ENCODE data around the gene MACROD2.

DNA sequence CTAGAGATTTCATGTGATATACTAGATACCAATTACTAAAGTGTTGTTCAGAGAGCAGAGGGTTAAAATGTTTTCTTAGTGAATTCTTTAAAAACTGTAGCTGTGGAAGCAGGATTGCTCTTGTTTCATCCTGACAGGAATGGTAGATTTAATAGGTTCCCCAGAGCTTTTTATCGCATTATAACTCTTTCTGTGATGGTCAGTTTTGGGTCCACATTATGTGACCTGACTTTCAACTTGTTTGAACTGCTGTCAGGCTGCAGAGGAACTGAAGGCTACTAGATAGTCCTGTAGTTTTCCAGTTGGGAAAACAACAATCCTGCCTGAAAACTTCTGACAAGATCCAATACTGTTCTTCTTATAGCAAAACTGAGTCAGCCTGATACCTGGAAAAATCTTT is 671.4 kb downstream of the MACROD2 start:
- TF ChIP-seq, protein P1, sequence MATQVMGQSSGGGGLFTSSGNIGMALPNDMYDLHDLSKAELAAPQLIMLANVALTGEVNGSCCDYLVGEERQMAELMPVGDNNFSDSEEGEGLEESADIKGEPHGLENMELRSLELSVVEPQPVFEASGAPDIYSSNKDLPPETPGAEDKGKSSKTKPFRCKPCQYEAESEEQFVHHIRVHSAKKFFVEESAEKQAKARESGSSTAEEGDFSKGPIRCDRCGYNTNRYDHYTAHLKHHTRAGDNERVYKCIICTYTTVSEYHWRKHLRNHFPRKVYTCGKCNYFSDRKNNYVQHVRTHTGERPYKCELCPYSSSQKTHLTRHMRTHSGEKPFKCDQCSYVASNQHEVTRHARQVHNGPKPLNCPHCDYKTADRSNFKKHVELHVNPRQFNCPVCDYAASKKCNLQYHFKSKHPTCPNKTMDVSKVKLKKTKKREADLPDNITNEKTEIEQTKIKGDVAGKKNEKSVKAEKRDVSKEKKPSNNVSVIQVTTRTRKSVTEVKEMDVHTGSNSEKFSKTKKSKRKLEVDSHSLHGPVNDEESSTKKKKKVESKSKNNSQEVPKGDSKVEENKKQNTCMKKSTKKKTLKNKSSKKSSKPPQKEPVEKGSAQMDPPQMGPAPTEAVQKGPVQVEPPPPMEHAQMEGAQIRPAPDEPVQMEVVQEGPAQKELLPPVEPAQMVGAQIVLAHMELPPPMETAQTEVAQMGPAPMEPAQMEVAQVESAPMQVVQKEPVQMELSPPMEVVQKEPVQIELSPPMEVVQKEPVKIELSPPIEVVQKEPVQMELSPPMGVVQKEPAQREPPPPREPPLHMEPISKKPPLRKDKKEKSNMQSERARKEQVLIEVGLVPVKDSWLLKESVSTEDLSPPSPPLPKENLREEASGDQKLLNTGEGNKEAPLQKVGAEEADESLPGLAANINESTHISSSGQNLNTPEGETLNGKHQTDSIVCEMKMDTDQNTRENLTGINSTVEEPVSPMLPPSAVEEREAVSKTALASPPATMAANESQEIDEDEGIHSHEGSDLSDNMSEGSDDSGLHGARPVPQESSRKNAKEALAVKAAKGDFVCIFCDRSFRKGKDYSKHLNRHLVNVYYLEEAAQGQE (IDR thresholded peaks at IDR 0.05; ENCODE audit: unreplicated experiment), result no peak
- TF ChIP-seq, protein P2, sequence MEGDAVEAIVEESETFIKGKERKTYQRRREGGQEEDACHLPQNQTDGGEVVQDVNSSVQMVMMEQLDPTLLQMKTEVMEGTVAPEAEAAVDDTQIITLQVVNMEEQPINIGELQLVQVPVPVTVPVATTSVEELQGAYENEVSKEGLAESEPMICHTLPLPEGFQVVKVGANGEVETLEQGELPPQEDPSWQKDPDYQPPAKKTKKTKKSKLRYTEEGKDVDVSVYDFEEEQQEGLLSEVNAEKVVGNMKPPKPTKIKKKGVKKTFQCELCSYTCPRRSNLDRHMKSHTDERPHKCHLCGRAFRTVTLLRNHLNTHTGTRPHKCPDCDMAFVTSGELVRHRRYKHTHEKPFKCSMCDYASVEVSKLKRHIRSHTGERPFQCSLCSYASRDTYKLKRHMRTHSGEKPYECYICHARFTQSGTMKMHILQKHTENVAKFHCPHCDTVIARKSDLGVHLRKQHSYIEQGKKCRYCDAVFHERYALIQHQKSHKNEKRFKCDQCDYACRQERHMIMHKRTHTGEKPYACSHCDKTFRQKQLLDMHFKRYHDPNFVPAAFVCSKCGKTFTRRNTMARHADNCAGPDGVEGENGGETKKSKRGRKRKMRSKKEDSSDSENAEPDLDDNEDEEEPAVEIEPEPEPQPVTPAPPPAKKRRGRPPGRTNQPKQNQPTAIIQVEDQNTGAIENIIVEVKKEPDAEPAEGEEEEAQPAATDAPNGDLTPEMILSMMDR (conservative IDR thresholded peaks at IDR 0.05; ENCODE audit: low read depth in 2 of 2), result no peak
- TF ChIP-seq EZH2 (IDR thresholded peaks at IDR 0.05; ENCODE audit: low read depth, unreplicated experiment) (no peak), EZH2phosphoT487 (IDR thresholded peaks at IDR 0.05; ENCODE audit: unreplicated experiment) (no peak), CREB1 (CRISPR knock-in tag; IDR thresholded peaks at IDR 0.05; ENCODE audit: low read depth) (no peak)

Data from GM23338 (cell line).